Fibroblast of lung (primary cell): ENCODE data around the gene ESRRB.

Source experiments
- EZH2 ChIP-seq: IDR thresholded peaks from 2 replicates; pipeline ENCODE4 v1.5.1; 2012; ENCODE audit warnings: low read length, control low read depth, mild to moderate bottlenecking; ENCODE audit errors: missing control alignments
- TF ChIP-seq, protein P1 (sequence below), 2 donors: IDR thresholded peaks in 1 of 2; conservative IDR thresholded peaks in 1 of 2; 1 replicate in 1 of 2; 2 replicates in 1 of 2; pipeline ENCODE4 v1.5.1; 2011 to 2012; ENCODE audit warnings: low read length in 2 of 2, control low read depth in 1 of 2, inconsistent platforms in 1 of 2, low read depth in 1 of 2, mild to moderate bottlenecking in 1 of 2

DNA sequence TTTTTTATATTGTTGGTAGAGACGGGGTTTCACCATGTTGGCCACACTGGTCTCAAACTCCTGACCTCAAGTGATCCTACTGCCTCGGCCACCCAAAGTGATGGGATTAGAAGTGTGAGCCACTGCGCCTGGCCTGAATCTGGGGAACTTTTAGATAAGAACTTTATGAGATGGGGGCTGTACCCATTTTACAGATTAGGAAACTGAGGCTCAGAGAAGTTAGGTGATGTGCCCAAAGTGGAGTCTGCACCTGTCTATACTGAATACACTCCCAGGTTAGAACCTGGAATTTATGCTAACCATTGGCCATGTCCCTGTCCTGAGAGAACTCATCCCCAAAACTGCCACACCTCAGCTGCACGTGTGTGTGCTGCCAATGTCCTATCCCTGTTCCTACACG lies 81.9 kb downstream of the ESRRB start:
- TF ChIP-seq EZH2: no peak
- TF ChIP-seq, protein P1, sequence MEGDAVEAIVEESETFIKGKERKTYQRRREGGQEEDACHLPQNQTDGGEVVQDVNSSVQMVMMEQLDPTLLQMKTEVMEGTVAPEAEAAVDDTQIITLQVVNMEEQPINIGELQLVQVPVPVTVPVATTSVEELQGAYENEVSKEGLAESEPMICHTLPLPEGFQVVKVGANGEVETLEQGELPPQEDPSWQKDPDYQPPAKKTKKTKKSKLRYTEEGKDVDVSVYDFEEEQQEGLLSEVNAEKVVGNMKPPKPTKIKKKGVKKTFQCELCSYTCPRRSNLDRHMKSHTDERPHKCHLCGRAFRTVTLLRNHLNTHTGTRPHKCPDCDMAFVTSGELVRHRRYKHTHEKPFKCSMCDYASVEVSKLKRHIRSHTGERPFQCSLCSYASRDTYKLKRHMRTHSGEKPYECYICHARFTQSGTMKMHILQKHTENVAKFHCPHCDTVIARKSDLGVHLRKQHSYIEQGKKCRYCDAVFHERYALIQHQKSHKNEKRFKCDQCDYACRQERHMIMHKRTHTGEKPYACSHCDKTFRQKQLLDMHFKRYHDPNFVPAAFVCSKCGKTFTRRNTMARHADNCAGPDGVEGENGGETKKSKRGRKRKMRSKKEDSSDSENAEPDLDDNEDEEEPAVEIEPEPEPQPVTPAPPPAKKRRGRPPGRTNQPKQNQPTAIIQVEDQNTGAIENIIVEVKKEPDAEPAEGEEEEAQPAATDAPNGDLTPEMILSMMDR (conservative IDR thresholded peaks at IDR 0.05 in 1 of 2, IDR thresholded peaks at IDR 0.05 in 1 of 2; ENCODE audit: low read depth in 1 of 2, low read length in 2 of 2): no peak
